Mesendoderm (in vitro differentiated cells): ENCODE measurements around the gene SRPK2.

ENCODE experiments used
- DNase-seq: peaks from one replicate; pipeline ENCODE4 v3.0.0; 2013
- H2AK5ac ChIP-seq: 2 replicates; pipeline ENCODE4 v1.6.1; 2013; ENCODE audit warnings: low read length, inconsistent platforms
- H2BK120ac ChIP-seq: 2 replicates; pipeline ENCODE4 v1.6.1; 2013; ENCODE audit warnings: low read depth, mild to moderate bottlenecking, low read length, moderate library complexity, mixed read lengths
- H2BK15ac ChIP-seq: replicated peaks from 2 replicates; pipeline ENCODE4 v1.6.1; 2013; ENCODE audit warnings: low read depth, mild to moderate bottlenecking, moderate library complexity
- H2BK5ac ChIP-seq: 2 replicates; pipeline ENCODE4 v1.6.1; 2013; ENCODE audit warnings: low read length, inconsistent platforms
- H3K18ac ChIP-seq: 2 replicates; pipeline ENCODE4 v1.6.1; 2013; ENCODE audit warnings: mild to moderate bottlenecking, low read length, mixed read lengths
- H3K23ac ChIP-seq: one replicate; pipeline ENCODE4 v1.6.1; 2013; ENCODE audit warnings: low read length
- H3K27ac ChIP-seq: 2 replicates; pipeline ENCODE4 v1.5.1; 2013; ENCODE audit warnings: low read depth, mild to moderate bottlenecking, inconsistent platforms, low read length, moderate library complexity
- H3K27me3 ChIP-seq: 2 replicates; pipeline ENCODE4 v1.6.1; 2013; ENCODE audit warnings: low read length, control low read depth, mild to moderate bottlenecking, inconsistent platforms; ENCODE audit not compliant: insufficient read depth, poor library complexity
- H3K36me3 ChIP-seq: 2 replicates; pipeline ENCODE4 v1.6.1; 2013; ENCODE audit warnings: low read length, inconsistent platforms; ENCODE audit not compliant: control insufficient read depth, insufficient read depth
- H3K4ac ChIP-seq: one replicate; pipeline ENCODE4 v1.6.1; 2013; ENCODE audit warnings: low read depth, mild to moderate bottlenecking, low read length, moderate library complexity
- H3K4me1 ChIP-seq: 2 replicates; pipeline ENCODE4 v1.6.1; 2013; ENCODE audit warnings: low read depth, low read length, inconsistent platforms; ENCODE audit not compliant: control insufficient read depth
- H3K4me2 ChIP-seq: 2 replicates; pipeline ENCODE4 v1.6.1; 2013; ENCODE audit warnings: low read length
- H3K4me3 ChIP-seq: 2 replicates; pipeline ENCODE4 v1.5.1; 2013; ENCODE audit warnings: mild to moderate bottlenecking, low read length
- H3K56ac ChIP-seq: one replicate; pipeline ENCODE4 v1.6.1; 2013; ENCODE audit warnings: low read length
- H3K79me1 ChIP-seq: 2 replicates; pipeline ENCODE4 v1.6.1; 2013; ENCODE audit warnings: low read length, inconsistent platforms
- H3K79me2 ChIP-seq: 2 replicates; pipeline ENCODE4 v1.6.1; 2013; ENCODE audit warnings: mild to moderate bottlenecking, low read length; ENCODE audit not compliant: control insufficient read depth, insufficient read depth
- H3K9ac ChIP-seq: 2 replicates; pipeline ENCODE4 v1.6.1; 2013; ENCODE audit warnings: low read length, inconsistent platforms
- H4K5ac ChIP-seq: one replicate; pipeline ENCODE4 v1.6.1; 2013; ENCODE audit warnings: low read length
- H4K8ac ChIP-seq: one replicate; pipeline ENCODE4 v1.6.1; 2013; ENCODE audit warnings: low read depth, mild to moderate bottlenecking, control low read depth, low read length, moderate library complexity
- whole genome bisulfite sequencing: extraction: QIAGEN DNeasy Blood & Tissue Kit; methylation state at CpG from one replicate; pipeline ENCODE4 v1.1.7; 2013; ENCODE audit warnings: low lambda C conversion rate, missing lambda C conversion rate; ENCODE audit not compliant: insufficient coverage; ENCODE audit errors: extremely low coverage; 5-methylcytosine and 5-hydroxymethylcytosine counted together

The SRPK2 gene

GRCh38 chr7:105389088-105389650, 448 bp upstream of the SRPK2 start:
- no peak overlapping the region for H2AK5ac ChIP-seq
- no peak overlapping the region for H2BK5ac ChIP-seq
- peak overlapping the region; percentile 51 for H3K9ac ChIP-seq
- DNase-seq = peak; percentile 77
- H3K36me3 ChIP-seq = no peaks in the 10 kb centered on the region
- H3K56ac ChIP-seq = peak overlapping the region; percentile 71
- H3K79me2 ChIP-seq = peaks cover 11% of the 10 kb centered on the region
- H3K27me3 ChIP-seq = no peaks in the 10 kb centered on the region
- H3K27ac ChIP-seq = peak overlapping the region; percentile 59
- peak overlapping the region; percentile 57 for H4K8ac ChIP-seq
- H3K4ac ChIP-seq = peak overlapping the region; percentile 57
- peak overlapping the region; percentile 42 for H3K4me3 ChIP-seq
- H2BK15ac ChIP-seq = no peak overlapping the region
- no peaks in the 10 kb centered on the region for H3K79me1 ChIP-seq
- H3K18ac ChIP-seq = peak overlapping the region; percentile 42
- WGBS = no CpG with 5 or more reads among the region's 45 CpGs
- H2BK120ac ChIP-seq = no peak overlapping the region
- no peaks in the 10 kb centered on the region for H3K4me1 ChIP-seq
- peak overlapping the region; percentile 33 for H3K4me2 ChIP-seq
- H3K23ac ChIP-seq = no peak overlapping the region
- no peak overlapping the region for H4K5ac ChIP-seq

GRCh38 chr7:105387508-105388355, 989 bp downstream of the SRPK2 start:
- Histone ChIP-seq H3K36me3 (no peaks in the 10 kb centered on the region), H2AK5ac (no peak overlapping the region), H4K5ac (no peak overlapping the region), H3K23ac (no peak overlapping the region), H3K27me3 (no peaks in the 10 kb centered on the region), H3K4me1 (no peaks in the 10 kb centered on the region), H3K56ac (peak overlapping the region; percentile 91), H3K79me2 (peaks cover 11% of the 10 kb centered on the region), H2BK120ac (no peak overlapping the region), H4K8ac (no peak overlapping the region), H3K4ac (no peak overlapping the region), H3K79me1 (no peaks in the 10 kb centered on the region), H3K4me2 (peak overlapping the region; percentile 59), H3K18ac (peak overlapping the region; percentile 99), H2BK15ac (no peak overlapping the region), H2BK5ac (no peak overlapping the region), H3K9ac (peak overlapping the region; percentile 83), H3K4me3 (peak overlapping the region; percentile 78), H3K27ac (peak overlapping the region; percentile 63)
- WGBS = no CpG with 5 or more reads among the region's 76 CpGs
- DNase-seq = peak; percentile 82

GRCh38 chr7:105377903-105378302, 10.8 kb downstream of the SRPK2 start:
- Histone ChIP-seq H3K4ac (no peak overlapping the region), H3K36me3 (no peaks in the 10 kb centered on the region), H2BK5ac (no peak overlapping the region), H3K18ac (no peak overlapping the region), H3K9ac (no peak overlapping the region), H3K23ac (no peak overlapping the region), H2BK120ac (no peak overlapping the region), H3K4me2 (no peak overlapping the region), H3K56ac (no peak overlapping the region), H4K8ac (no peak overlapping the region), H3K27ac (no peak overlapping the region), H4K5ac (no peak overlapping the region), H3K79me2 (peaks cover 29% of the 10 kb centered on the region), H3K79me1 (peaks cover 13% of the 10 kb centered on the region), H2AK5ac (no peak overlapping the region), H3K4me3 (no peak overlapping the region), H3K4me1 (peaks cover 2% of the 10 kb centered on the region), H3K27me3 (no peaks in the 10 kb centered on the region), H2BK15ac (no peak overlapping the region)
- WGBS = no CpG with 5 or more reads among the region's 3 CpGs
- DNase-seq = no peak

- WGBS = no CpG with 5 or more reads among the region's 4 CpGs
- Histone ChIP-seq H3K4me1 (peaks cover 2% of the 10 kb centered on the region), H3K36me3 (no peaks in the 10 kb centered on the region), H3K56ac (no peak overlapping the region), H2BK5ac (no peak overlapping the region), H3K79me2 (peaks cover 32% of the 10 kb centered on the region), H4K5ac (no peak overlapping the region), H3K18ac (no peak overlapping the region), H2AK5ac (no peak overlapping the region), H3K27me3 (no peaks in the 10 kb centered on the region), H3K27ac (no peak overlapping the region), H3K9ac (no peak overlapping the region), H3K4ac (no peak overlapping the region), H3K23ac (no peak overlapping the region), H2BK15ac (no peak overlapping the region), H3K4me3 (no peak overlapping the region), H2BK120ac (no peak overlapping the region), H4K8ac (no peak overlapping the region), H3K4me2 (no peak overlapping the region), H3K79me1 (peaks cover 13% of the 10 kb centered on the region)
- DNase-seq = no peak
Observed at GRCh38 chr7:105376908-105377533, 11.7 kb downstream of the SRPK2 start.

- no peak for DNase-seq
- no CpG with 5 or more reads among the region's 3 CpGs for WGBS
- H3K79me1 ChIP-seq = peaks cover 11% of the 10 kb centered on the region
- no peak overlapping the region for H2AK5ac ChIP-seq
- peaks cover 25% of the 10 kb centered on the region for H3K79me2 ChIP-seq
- no peak overlapping the region for H3K4me3 ChIP-seq
- no peak overlapping the region for H2BK120ac ChIP-seq
- no peak overlapping the region for H2BK5ac ChIP-seq
- no peaks in the 10 kb centered on the region for H3K36me3 ChIP-seq
- H3K27ac ChIP-seq = no peak overlapping the region
- H3K18ac ChIP-seq = no peak overlapping the region
- H3K23ac ChIP-seq = no peak overlapping the region
- H3K4me1 ChIP-seq = no peaks in the 10 kb centered on the region
- H3K4ac ChIP-seq = no peak overlapping the region
- no peak overlapping the region for H4K8ac ChIP-seq
- no peak overlapping the region for H2BK15ac ChIP-seq
- H3K27me3 ChIP-seq = no peaks in the 10 kb centered on the region
- H4K5ac ChIP-seq = no peak overlapping the region
- H3K9ac ChIP-seq = no peak overlapping the region
- no peak overlapping the region for H3K56ac ChIP-seq
- no peak overlapping the region for H3K4me2 ChIP-seq
Observed at GRCh38 chr7:105369944-105370343, 18.8 kb downstream of the SRPK2 start.
